ENCODE results near the gene FMO3.

The FMO3 gene

GRCh38 chr1:171150156-171150555, 59.5 kb downstream of the FMO3 start:
- H3K4me2 ChIP-seq: no peak overlapping the region
- no peak overlapping the region for H3K27ac ChIP-seq
- no peak overlapping the region for H2AFZ ChIP-seq (ENCODE audit: low read depth)
- H3K4me1 ChIP-seq (ENCODE audit: low read depth, poor library complexity, severe bottlenecking): no peaks in the 10 kb centered on the region
- H3K36me3 ChIP-seq (ENCODE audit: insufficient read depth): no peaks in the 10 kb centered on the region
- no peak for TF ChIP-seq CTCF (conservative IDR thresholded peaks at IDR 0.05; ENCODE audit: low read depth, low read length)
- H3K27me3 ChIP-seq (ENCODE audit: insufficient read depth, low read depth): no peaks in the 10 kb centered on the region
- no peak overlapping the region for H3K9ac ChIP-seq
- no peaks in the 10 kb centered on the region for H4K20me1 ChIP-seq (ENCODE audit: insufficient read depth)
- H3K4me3 ChIP-seq (IDR thresholded peaks at IDR 0.05; ENCODE audit: insufficient read depth, low read depth, low read length): no peak overlapping the region
- H3K79me2 ChIP-seq (ENCODE audit: insufficient read depth, low read depth): no peaks in the 10 kb centered on the region

- Histone ChIP-seq H3K27me3 (ENCODE audit: insufficient read depth, low read depth) (no peaks in the 10 kb centered on the region), H3K4me2 (no peak overlapping the region), H3K36me3 (ENCODE audit: insufficient read depth) (no peaks in the 10 kb centered on the region), H3K27ac (no peak overlapping the region), H3K9ac (no peak overlapping the region), H4K20me1 (ENCODE audit: insufficient read depth) (no peaks in the 10 kb centered on the region), H2AFZ (ENCODE audit: low read depth) (no peak overlapping the region), H3K4me3 (IDR thresholded peaks at IDR 0.05; ENCODE audit: insufficient read depth, low read depth, low read length) (no peak overlapping the region), H3K4me1 (ENCODE audit: low read depth, poor library complexity, severe bottlenecking) (no peaks in the 10 kb centered on the region), H3K79me2 (ENCODE audit: insufficient read depth, low read depth) (no peaks in the 10 kb centered on the region)
- no peak for TF ChIP-seq CTCF (conservative IDR thresholded peaks at IDR 0.05; ENCODE audit: low read depth, low read length)
Measured at GRCh38 chr1:171152549-171152948, 61.8 kb downstream of the FMO3 start.

- Histone ChIP-seq H4K20me1 (ENCODE audit: insufficient read depth) (no peaks in the 10 kb centered on the region), H3K9ac (no peak overlapping the region), H3K36me3 (ENCODE audit: insufficient read depth) (no peaks in the 10 kb centered on the region), H3K4me3 (IDR thresholded peaks at IDR 0.05; ENCODE audit: insufficient read depth, low read depth, low read length) (no peak overlapping the region), H3K27ac (no peak overlapping the region), H3K79me2 (ENCODE audit: insufficient read depth, low read depth) (no peaks in the 10 kb centered on the region), H3K4me2 (no peak overlapping the region), H3K4me1 (ENCODE audit: low read depth, poor library complexity, severe bottlenecking) (no peaks in the 10 kb centered on the region), H2AFZ (ENCODE audit: low read depth) (no peak overlapping the region), H3K27me3 (ENCODE audit: insufficient read depth, low read depth) (no peaks in the 10 kb centered on the region)
- TF ChIP-seq CTCF (conservative IDR thresholded peaks at IDR 0.05; ENCODE audit: low read depth, low read length): no peak
Measured at GRCh38 chr1:171155484-171155883, 64.8 kb downstream of the FMO3 start.

- no peaks in the 10 kb centered on the region for H3K36me3 ChIP-seq (ENCODE audit: insufficient read depth)
Measured at GRCh38 chr1:171158096-171158495, 67.4 kb downstream of the FMO3 start.

More at GRCh38 chr1:171158096-171158495, 67.4 kb downstream of the FMO3 start:
- Histone ChIP-seq H3K79me2 (ENCODE audit: insufficient read depth, low read depth) (no peaks in the 10 kb centered on the region), H3K4me1 (ENCODE audit: low read depth, poor library complexity, severe bottlenecking) (no peaks in the 10 kb centered on the region), H4K20me1 (ENCODE audit: insufficient read depth) (no peaks in the 10 kb centered on the region), H3K27ac (no peak overlapping the region), H3K27me3 (ENCODE audit: insufficient read depth, low read depth) (no peaks in the 10 kb centered on the region), H3K4me2 (no peak overlapping the region), H3K4me3 (IDR thresholded peaks at IDR 0.05; ENCODE audit: insufficient read depth, low read depth, low read length) (no peak overlapping the region), H2AFZ (ENCODE audit: low read depth) (no peak overlapping the region), H3K9ac (no peak overlapping the region)
- TF ChIP-seq CTCF (conservative IDR thresholded peaks at IDR 0.05; ENCODE audit: low read depth, low read length): no peak
